ENCODE measurements around the gene MYOM1. TPM values are rescaled to one million over a fixed set of nuclear protein-coding genes. Genes with fewer than 3 reads are reported as not detected.

MYOM1 gene
- total RNA-seq, 4 donors from 2014 or later = 3.1 to 15.8 (median 9.0) TPM

- Histone ChIP-seq H3K36me3 (no peaks in the 10 kb centered on the region), H3K4me3 (no peak overlapping the region), H3K27ac (no peak overlapping the region), H3K27me3 (no peaks in the 10 kb centered on the region), H3K9me3 (no peaks in the 10 kb centered on the region), H3K4me1 (no peaks in the 10 kb centered on the region)
- TF ChIP-seq POLR2A (IDR thresholded peaks at IDR 0.05) (no peak), CTCF (IDR thresholded peaks at IDR 0.05) (no peak)
- intact Hi-C loops (cut with DNase I; ENCODE audit: low total_unique reads) = loop anchor here (10.0 kb wide), 1 partner anchor 190 kb away; no protein-coding TSS in a partner anchor
- DNase-seq = no peak
These were observed 94.9 kb downstream of the MYOM1 start for GRCh38 chr18:3124822-3125221.

GRCh38 chr18:3122851-3123250 is 96.9 kb downstream of the MYOM1 start:
- H3K4me3 ChIP-seq = no peak overlapping the region
- no peaks in the 10 kb centered on the region for H3K36me3 ChIP-seq
- TF ChIP-seq CTCF (IDR thresholded peaks at IDR 0.05) = no peak
- no peak for TF ChIP-seq POLR2A (IDR thresholded peaks at IDR 0.05)
- no peak overlapping the region for H3K27ac ChIP-seq
- no peak for DNase-seq
- intact Hi-C loops (cut with DNase I; ENCODE audit: low total_unique reads) = loop anchor here (10.0 kb wide), 1 partner anchor 188 kb away; no protein-coding TSS in a partner anchor
- no peaks in the 10 kb centered on the region for H3K4me1 ChIP-seq
- H3K27me3 ChIP-seq = no peaks in the 10 kb centered on the region
- H3K9me3 ChIP-seq = no peaks in the 10 kb centered on the region

- Histone ChIP-seq H3K4me3 (no peak overlapping the region), H3K36me3 (no peaks in the 10 kb centered on the region), H3K27ac (no peak overlapping the region), H3K4me1 (no peaks in the 10 kb centered on the region), H3K27me3 (no peaks in the 10 kb centered on the region), H3K9me3 (no peaks in the 10 kb centered on the region)
- intact Hi-C loops (cut with DNase I; ENCODE audit: low total_unique reads) = loop anchor here (10.0 kb wide), 1 partner anchor 186 kb away; no protein-coding TSS in a partner anchor
- DNase-seq = no peak
- TF ChIP-seq CTCF (IDR thresholded peaks at IDR 0.05) = no peak
- TF ChIP-seq POLR2A (IDR thresholded peaks at IDR 0.05) = no peak
These were observed 98.5 kb downstream of the MYOM1 start for GRCh38 chr18:3121259-3121658.

- intact Hi-C loops (cut with DNase I; ENCODE audit: low total_unique reads) = loop anchor here (10.0 kb wide), 1 partner anchor 186 kb away; no protein-coding TSS in a partner anchor
- no peak overlapping the region for H3K27ac ChIP-seq
- H3K27me3 ChIP-seq = no peaks in the 10 kb centered on the region
- TF ChIP-seq CTCF (IDR thresholded peaks at IDR 0.05) = no peak
- no peak for TF ChIP-seq POLR2A (IDR thresholded peaks at IDR 0.05)
- no peaks in the 10 kb centered on the region for H3K36me3 ChIP-seq
- no peak for DNase-seq
- H3K9me3 ChIP-seq = no peaks in the 10 kb centered on the region
- H3K4me1 ChIP-seq = no peaks in the 10 kb centered on the region
- H3K4me3 ChIP-seq = no peak overlapping the region
These were observed 99.4 kb downstream of the MYOM1 start for GRCh38 chr18:3120356-3120755.

- H3K36me3 ChIP-seq = no peaks in the 10 kb centered on the region
These were observed 100.1 kb downstream of the MYOM1 start for GRCh38 chr18:3119401-3120341.

More at GRCh38 chr18:3119401-3120341, 100.1 kb downstream of the MYOM1 start:
- DNase-seq = no peak
- no peak for TF ChIP-seq POLR2A (IDR thresholded peaks at IDR 0.05)
- TF ChIP-seq CTCF (IDR thresholded peaks at IDR 0.05) = no peak
- Histone ChIP-seq H3K4me3 (no peak overlapping the region), H3K4me1 (no peaks in the 10 kb centered on the region), H3K27ac (no peak overlapping the region), H3K27me3 (no peaks in the 10 kb centered on the region), H3K9me3 (no peaks in the 10 kb centered on the region)
- intact Hi-C loops (cut with DNase I; ENCODE audit: low total_unique reads) = loop anchor here (10.0 kb wide), 1 partner anchor 185 kb away; no protein-coding TSS in a partner anchor

Measured in uterus (tissue), 4 donors.